ENCODE measurements around the gene TSR3. TPM values are rescaled to one million over a fixed set of nuclear protein-coding genes. Genes with fewer than 3 reads are reported as not detected.
A peak's percentile ranks its signal among the peaks of the same experiment; 100 is the strongest.

TSR3 gene
- total and polyA plus RNA-seq, 2 donors (not counting 1 experiment from before 2014, with no cell fraction given): 35.7 to 43.7 TPM

GRCh38 chr16:1311738-1312466 lies 39.8 kb downstream of the TSR3 start:
- POLR2A ChIA-PET: interaction anchor here (0.6 kb wide), 1 partner anchor 10 kb away, joined by 3 read pairs; no protein-coding TSS in a partner anchor

More at GRCh38 chr16:1311738-1312466, 39.8 kb downstream of the TSR3 start:
- intact Hi-C loops (cut with micrococcal nuclease): no loop called here
- Histone ChIP-seq H2AFZ (ENCODE audit: insufficient read depth, low read depth, low read length, poor library complexity, severe bottlenecking) (no peak overlapping the region), H3K4me3 (ENCODE audit: control extremely low read depth in 1 of 5, extremely low read depth in 1 of 5, insufficient read depth in 1 of 5, low read depth in 2 of 5, low read length in 4 of 5) (peak overlapping the region in 4 of 5 experiments; percentile 80 to 90 (median 87)), H3K36me3 (replicated peaks in 1 of 2; ENCODE audit: control extremely low read depth in 1 of 2, control insufficient read depth in 1 of 2, extremely low read depth in 1 of 2, insufficient read depth in 2 of 2, low read length in 1 of 2) (peaks cover 0 to 51% of the 10 kb centered on the region in 2 experiments), H4K20me1 (ENCODE audit: control insufficient read depth, insufficient read depth, low read length, poor library complexity, severe bottlenecking) (peaks cover 67% of the 10 kb centered on the region), H3K27me3 (replicated peaks in 1 of 4; ENCODE audit: control extremely low read depth in 1 of 4, control insufficient read depth in 3 of 4, insufficient read depth in 4 of 4, low read length in 3 of 4) (no peaks in the 10 kb centered on the region), H3K27ac (ENCODE audit: low read length in 2 of 2) (peak overlapping the region in 1 of 2 donors; percentile 75), H3K9me3 (ENCODE audit: control extremely low read depth in 1 of 3, control insufficient read depth in 2 of 3, insufficient read depth in 1 of 3, low read length in 2 of 3) (no peaks in the 10 kb centered on the region), H3K79me2 (ENCODE audit: control insufficient read depth, insufficient read depth, low read length) (peaks cover 82% of the 10 kb centered on the region), H3K9ac (ENCODE audit: low read length) (peak overlapping the region; percentile 78), H3K4me2 (replicated peaks; ENCODE audit: low read depth, low read length, poor library complexity, severe bottlenecking) (peak overlapping the region; percentile 87), H3K4me1 (ENCODE audit: control insufficient read depth in 2 of 2, insufficient read depth in 2 of 2, low read length in 2 of 2) (peaks cover 21 to 40% of the 10 kb centered on the region in 2 donors)
- TF ChIP-seq EZH2 (IDR thresholded peaks at IDR 0.05; ENCODE audit: borderline replicate concordance, insufficient read depth, low read depth, low read length, poor library complexity, severe bottlenecking): no peak
- no peak for TF ChIP-seq CTCF (IDR thresholded peaks at IDR 0.05)
- no peak for ATAC-seq (ENCODE audit: low read depth)
- Mint-ChIP-seq H3K27ac (peak overlapping the region; percentile 97), H3K4me3 (peak overlapping the region; percentile 99), H3K4me1 (peaks cover 40% of the 10 kb centered on the region), H3K27me3 (no peaks in the 10 kb centered on the region), H3K9me3 (ENCODE audit: insufficient read depth) (no peaks in the 10 kb centered on the region)
- CTCF ChIA-PET: interaction anchor here (1.4 kb wide), 1 partner anchor 10 kb away, joined by 5 read pairs; no protein-coding TSS in a partner anchor
- no peak for DNase-seq
- 54% methylated on average over 28 of the region's 35 CpGs for WGBS (ENCODE audit: insufficient coverage)

Data from B cell (primary cell).